ENCODE measurements around the gene MSMP. TPM values are rescaled to one million over a fixed set of nuclear protein-coding genes. Genes with fewer than 3 reads are reported as not detected.

The MSMP gene
- total and polyA plus RNA-seq, 9 of the 15 experiments (the other 6 are each of a cell fraction or from before 2014, with no cell fraction given): 0.60 TPM; not detected in 8

GRCh38 chr9:35748858-35749514 lies 5.1 kb downstream of the MSMP start, which contains the start of the genes GBA2 and RGP1 (continued):
- TF ChIP-seq FIP1L1 (IDR thresholded peaks at IDR 0.05; ENCODE audit: low read depth, low read length, poor library complexity, severe bottlenecking): peak; percentile 40
- TF ChIP-seq TAF1 (IDR thresholded peaks at IDR 0.05; ENCODE audit: control insufficient read depth, extremely low read depth, insufficient read depth, low read length, severe bottlenecking): peak; percentile 42
- TF ChIP-seq ZNF3 (CRISPR knock-in tag; IDR thresholded peaks at IDR 0.05): no peak
- no peak for TF ChIP-seq IRF2 (CRISPR knock-in tag; IDR thresholded peaks at IDR 0.05)
- TF ChIP-seq RB1 (IDR thresholded peaks at IDR 0.05; ENCODE audit: low read depth): 0 out of 2 replicates have a peak, but pooled peaks have one; percentile 36
- TF ChIP-seq JUNB (CRISPR knock-in tag; conservative IDR thresholded peaks at IDR 0.05): no peak
- no peak for TF ChIP-seq ZNF408 (CRISPR knock-in tag; IDR thresholded peaks at IDR 0.05; ENCODE audit: low read depth)
- TF ChIP-seq NONO (IDR thresholded peaks at IDR 0.05; ENCODE audit: low read depth in 2 of 2, low read length in 1 of 2): peak; percentile 18 to 86; a peak in 2 of 4 replicates
- TF ChIP-seq ELF1 (tag; IDR thresholded peaks at IDR 0.05): peak; percentile 72
- TF ChIP-seq, protein P1, sequence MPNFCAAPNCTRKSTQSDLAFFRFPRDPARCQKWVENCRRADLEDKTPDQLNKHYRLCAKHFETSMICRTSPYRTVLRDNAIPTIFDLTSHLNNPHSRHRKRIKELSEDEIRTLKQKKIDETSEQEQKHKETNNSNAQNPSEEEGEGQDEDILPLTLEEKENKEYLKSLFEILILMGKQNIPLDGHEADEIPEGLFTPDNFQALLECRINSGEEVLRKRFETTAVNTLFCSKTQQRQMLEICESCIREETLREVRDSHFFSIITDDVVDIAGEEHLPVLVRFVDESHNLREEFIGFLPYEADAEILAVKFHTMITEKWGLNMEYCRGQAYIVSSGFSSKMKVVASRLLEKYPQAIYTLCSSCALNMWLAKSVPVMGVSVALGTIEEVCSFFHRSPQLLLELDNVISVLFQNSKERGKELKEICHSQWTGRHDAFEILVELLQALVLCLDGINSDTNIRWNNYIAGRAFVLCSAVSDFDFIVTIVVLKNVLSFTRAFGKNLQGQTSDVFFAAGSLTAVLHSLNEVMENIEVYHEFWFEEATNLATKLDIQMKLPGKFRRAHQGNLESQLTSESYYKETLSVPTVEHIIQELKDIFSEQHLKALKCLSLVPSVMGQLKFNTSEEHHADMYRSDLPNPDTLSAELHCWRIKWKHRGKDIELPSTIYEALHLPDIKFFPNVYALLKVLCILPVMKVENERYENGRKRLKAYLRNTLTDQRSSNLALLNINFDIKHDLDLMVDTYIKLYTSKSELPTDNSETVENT (CRISPR knock-in tag; IDR thresholded peaks at IDR 0.05): no peak
- no peak for TF ChIP-seq RFX1 (IDR thresholded peaks at IDR 0.05)
- no peak for TF ChIP-seq ZNF766 (CRISPR knock-in tag; conservative IDR thresholded peaks at IDR 0.05)
- TF ChIP-seq NRF1 (conservative IDR thresholded peaks at IDR 0.05 in 1 of 2, IDR thresholded peaks at IDR 0.05 in 1 of 2): peak in 1 of 2 experiments; percentile 23; a peak in 2 of 4 replicates
- no peak for TF ChIP-seq ZSCAN32 (CRISPR knock-in tag; IDR thresholded peaks at IDR 0.05)
- TF ChIP-seq, protein P2, sequence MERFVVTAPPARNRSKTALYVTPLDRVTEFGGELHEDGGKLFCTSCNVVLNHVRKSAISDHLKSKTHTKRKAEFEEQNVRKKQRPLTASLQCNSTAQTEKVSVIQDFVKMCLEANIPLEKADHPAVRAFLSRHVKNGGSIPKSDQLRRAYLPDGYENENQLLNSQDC (CRISPR knock-in tag; IDR thresholded peaks at IDR 0.05): peak; percentile 87; the same call in 1 of the 2 replicates
- no peak for TF ChIP-seq HDAC8 (tag; IDR thresholded peaks at IDR 0.05)
- peak; percentile 94 for TF ChIP-seq HNRNPL (IDR thresholded peaks at IDR 0.05; ENCODE audit: low read depth, low read length)
- no peak for TF ChIP-seq RNF219 (CRISPR knock-in tag; IDR thresholded peaks at IDR 0.05)
- TF ChIP-seq, protein P3, sequence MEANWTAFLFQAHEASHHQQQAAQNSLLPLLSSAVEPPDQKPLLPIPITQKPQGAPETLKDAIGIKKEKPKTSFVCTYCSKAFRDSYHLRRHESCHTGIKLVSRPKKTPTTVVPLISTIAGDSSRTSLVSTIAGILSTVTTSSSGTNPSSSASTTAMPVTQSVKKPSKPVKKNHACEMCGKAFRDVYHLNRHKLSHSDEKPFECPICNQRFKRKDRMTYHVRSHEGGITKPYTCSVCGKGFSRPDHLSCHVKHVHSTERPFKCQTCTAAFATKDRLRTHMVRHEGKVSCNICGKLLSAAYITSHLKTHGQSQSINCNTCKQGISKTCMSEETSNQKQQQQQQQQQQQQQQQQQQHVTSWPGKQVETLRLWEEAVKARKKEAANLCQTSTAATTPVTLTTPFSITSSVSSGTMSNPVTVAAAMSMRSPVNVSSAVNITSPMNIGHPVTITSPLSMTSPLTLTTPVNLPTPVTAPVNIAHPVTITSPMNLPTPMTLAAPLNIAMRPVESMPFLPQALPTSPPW (CRISPR knock-in tag; IDR thresholded peaks at IDR 0.05): peak; percentile 80
- TF ChIP-seq ZNF143 (CRISPR knock-in tag; IDR thresholded peaks at IDR 0.05): no peak
- TF ChIP-seq ZNF584 (CRISPR knock-in tag; IDR thresholded peaks at IDR 0.05; ENCODE audit: low read depth): no peak
- no peak for TF ChIP-seq TFAM (CRISPR knock-in tag; conservative IDR thresholded peaks at IDR 0.05)

All from K562 (cell line).